T-helper 1 cell (primary cell): ENCODE data around the gene STK11IP.

Experiments used
- DNase-seq, 5 donors: peaks; one replicate each; pipeline ENCODE4 v3.0.0-alpha.2; 2012 to 2020

The STK11IP gene

DNA sequence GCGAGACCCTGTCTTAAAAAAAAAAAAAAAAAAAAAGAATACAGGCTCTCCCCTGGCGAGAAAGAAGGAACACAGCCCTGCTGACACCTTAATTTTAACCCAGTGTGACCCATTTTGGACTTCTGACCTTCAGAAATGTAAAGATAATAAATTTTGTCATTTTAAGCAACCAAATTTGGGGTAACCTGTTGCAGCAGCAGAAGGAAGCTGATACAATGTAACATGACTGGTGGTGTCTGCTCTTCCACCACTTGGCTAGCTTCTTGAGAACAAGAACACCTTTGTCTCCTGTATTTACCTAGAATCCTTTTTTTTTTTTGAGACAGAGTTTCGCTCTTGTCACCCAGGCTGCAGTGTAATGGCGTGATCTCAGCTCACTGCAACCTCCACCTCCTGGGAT lies 6.6 kb upstream of the STK11IP start:
- no peak for DNase-seq

DNA sequence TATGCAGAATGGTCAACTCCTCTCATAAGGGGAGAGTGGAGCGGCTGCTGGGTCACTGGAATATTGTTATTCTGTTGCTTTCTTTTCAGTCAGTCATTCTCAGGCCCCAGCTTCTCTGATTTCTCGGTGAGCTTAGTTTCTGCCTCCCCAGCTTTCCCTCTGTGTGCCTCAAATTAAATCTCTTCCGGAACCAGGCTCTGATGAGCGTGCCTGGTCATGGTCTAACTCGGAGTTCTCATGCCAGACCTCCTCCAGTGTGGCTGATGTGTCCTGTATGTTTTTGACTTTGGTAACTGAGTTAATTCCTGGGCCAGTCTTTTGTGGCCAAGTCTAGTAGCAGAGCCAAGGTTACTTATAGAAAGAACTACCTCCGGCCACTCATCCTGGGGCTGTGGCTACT lies 4.9 kb upstream of the STK11IP start:
- no peak for DNase-seq

DNA sequence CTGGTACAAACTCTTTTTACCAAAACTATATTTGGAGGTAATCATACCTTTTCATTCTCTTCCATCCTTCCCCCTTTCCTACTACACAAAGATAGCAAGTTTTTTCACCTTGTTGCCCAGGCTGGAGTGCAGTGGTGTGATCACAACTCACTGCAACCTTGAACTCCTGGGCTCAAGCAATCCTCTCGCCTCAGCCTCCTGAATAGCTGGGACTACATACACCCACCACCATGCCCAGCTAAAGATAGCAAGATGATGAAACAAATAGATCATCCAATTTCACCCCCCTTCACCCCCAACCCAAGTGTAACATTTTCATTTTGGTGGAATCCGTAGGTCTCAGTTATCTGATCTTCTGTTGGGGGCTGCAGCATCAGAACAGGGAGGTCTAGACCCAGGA lies 4.5 kb upstream of the STK11IP start:
- no peak for DNase-seq

DNA sequence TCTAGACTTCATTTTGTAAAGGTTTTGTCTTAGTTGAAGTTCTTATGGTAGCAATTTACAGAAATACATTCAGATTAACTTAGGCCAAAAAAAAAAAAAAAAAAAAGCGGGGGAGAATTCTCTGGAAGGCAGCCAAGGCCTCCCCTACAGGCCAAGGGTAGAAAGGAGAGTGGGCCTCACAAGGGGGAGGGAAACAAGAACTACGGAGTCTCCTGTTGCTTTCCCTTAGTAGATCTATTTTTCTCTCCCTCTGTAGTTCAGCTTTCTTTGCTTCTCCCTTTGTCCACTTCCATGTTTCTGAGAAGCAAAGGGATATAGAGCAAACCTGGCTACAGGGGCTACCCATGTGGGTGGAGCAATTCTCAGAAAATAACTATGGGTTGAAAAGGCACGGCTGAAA lies 2.4 kb upstream of the STK11IP start:
- no peak for DNase-seq

DNA sequence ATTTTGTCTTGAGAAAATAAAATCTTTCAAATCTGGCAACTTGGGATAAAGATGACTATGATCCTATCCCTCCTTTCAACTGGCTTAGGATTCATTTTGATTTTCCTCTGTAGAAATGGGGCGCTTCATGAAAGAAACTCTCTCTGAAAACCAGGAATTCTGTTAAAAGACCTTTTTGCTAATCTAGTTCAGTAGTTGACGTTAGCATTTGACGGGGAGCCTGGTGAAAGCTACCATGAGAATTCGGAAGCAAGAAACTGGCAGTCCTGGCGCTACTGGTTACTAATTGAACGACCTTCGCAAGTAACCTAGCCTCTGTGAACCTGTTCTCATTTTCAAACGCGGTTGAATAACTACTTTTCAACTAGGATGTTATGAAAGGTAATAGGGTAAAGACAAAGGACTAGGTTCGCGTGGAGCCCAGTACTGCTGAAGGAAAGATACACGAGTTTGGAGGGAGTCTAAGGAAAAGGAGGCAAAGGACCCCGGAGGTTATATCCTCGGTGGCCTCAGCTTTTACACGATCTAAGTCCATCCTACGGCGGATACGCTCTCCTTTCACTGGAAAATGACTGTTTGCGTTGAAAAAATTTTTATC lies 604 bp upstream of the STK11IP start:
- DNase-seq: no peak

DNA sequence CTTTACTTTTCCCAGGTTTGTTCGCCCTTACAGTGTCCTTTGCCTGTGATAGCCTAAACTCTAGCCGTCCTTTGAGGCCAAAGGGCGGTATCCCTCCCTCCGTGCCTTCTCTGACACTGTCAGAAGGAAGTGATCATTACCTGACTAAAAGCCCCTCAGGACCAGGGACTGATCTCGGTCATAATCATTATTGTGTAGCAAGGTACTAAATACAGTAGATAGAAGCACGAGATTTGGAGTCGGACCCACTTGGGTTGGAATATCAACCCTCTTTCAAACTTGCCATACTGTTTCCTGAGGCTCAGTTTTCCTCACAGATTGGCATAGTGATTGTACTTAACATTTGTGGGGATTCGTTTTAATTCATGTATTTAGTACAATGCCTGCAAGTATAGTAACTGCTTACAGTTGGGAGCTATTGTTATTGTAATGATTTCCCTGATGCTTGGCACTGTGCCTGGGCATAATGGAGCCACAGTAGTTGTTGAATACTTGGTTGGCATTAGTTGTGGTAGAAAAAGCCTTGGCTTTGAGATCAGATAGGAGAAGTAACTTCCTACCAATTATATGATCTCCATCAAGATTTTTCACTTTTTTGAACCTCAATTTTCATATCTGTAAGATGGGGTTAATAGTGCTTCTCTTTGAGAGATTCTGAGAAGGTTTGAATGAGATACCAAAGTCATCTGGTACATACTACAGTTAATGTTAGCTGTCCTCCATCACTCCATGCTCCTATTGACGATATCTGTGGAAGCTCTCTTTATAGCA lies 836 bp downstream of the STK11IP start:
- DNase-seq: no peak

DNA sequence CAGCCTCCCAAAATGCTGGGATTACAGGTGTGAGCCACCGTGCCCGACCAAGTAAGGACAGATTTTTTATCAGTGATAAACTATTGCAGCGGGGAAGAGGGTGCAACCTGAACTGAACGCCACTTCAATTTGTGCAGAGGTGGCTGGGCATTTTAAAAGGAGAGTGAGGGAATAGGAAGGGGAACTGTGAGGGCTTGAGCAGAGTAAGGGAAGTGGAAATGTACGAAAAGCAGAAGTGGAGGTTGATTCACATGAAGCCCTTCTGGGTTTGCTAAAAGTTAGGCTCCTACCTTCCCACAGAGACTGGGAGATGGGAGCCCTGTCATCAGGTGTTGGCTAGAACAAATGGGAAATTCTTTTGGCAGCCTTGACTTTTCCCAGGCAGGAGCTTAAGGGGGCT lies 6.1 kb downstream of the STK11IP start:
- no peak for DNase-seq

DNA sequence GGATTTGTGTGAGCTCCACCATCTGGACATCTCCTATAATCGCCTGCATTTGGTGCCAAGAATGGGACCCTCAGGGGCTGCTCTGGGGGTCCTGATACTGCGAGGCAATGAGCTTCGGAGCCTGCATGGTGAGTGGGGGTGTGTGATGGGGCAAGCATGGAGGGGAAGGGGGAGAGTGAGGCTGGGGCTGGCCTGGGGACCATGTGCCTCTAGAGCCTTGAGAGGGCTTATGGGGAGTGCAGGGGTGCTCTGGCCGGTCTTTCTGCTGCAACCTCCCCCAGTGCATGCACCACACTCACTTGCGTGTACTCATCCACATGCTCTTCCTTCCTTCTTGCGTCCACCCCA lies 7.9 kb downstream of the STK11IP start:
- no peak for DNase-seq

DNA sequence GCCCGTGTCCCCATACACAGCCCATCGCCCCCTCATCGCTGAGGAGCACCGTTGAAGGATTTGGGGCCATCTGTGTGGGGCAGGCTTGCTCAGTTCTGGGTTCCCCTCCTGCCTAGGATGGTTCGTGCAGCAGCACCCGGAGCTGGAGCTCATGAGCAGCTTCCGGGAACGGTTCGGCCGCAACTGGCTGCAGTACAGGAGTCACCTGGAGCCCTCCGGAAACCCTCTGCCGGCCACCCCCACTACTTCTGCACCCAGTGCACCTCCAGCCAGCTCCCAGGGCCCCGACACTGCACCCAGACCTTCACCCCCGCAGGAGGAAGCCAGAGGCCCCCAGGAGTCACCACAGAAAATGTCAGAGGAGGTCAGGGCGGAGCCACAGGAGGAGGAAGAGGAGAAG lies 10.3 kb downstream of the STK11IP start:
- DNase-seq: no peak

DNA sequence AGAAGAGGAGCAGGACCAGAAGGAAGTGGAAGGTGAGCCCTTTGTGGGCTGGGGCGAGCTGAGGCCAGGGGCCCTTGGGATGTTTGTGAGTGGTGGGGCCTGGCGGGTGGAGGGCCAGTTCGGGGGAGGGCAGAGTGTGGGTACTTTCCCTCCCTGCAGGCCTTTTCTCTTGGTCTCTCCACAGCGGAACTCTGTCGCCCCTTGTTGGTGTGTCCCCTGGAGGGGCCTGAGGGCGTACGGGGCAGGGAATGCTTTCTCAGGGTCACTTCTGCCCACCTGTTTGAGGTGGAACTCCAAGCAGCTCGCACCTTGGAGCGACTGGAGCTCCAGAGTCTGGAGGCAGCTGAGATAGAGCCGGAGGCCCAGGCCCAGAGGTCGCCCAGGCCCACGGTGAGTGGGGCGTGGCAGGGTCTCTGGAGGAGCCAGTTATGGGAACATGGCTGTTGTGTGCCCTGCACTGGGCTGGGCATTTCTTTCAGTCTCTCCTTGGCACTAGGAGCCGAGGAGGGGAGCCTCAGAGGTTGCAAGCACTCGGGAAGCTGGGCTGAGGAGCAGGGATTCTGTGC lies 10.8 kb downstream of the STK11IP start:
- no peak for DNase-seq

DNA sequence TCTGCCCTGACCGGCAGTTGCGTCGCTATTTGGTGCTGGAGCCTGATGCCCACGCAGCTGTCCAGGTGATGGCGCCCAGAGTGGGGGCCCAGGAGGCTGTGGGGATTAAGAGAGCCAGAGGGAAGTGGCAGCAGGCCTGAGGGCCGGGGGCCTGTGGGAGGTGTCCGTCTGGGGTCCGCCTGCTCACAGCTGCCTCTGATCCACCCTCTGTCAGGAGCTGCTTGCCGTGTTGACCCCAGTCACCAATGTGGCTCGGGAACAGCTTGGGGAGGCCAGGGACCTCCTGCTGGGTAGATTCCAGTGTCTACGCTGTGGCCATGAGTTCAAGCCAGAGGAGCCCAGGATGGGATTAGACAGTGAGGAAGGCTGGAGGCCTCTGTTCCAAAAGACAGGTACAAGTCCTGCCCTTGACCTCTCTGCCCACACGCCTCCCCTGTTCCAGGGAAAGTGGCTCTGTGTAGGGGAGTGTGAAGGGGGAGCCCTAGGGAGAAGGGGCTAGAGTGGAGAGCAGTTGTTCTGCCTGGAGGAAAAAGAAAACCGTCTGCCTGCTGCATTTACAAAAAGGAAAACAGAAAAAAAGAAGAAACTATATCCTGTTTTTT lies 11.6 kb downstream of the STK11IP start:
- DNase-seq: no peak

DNA sequence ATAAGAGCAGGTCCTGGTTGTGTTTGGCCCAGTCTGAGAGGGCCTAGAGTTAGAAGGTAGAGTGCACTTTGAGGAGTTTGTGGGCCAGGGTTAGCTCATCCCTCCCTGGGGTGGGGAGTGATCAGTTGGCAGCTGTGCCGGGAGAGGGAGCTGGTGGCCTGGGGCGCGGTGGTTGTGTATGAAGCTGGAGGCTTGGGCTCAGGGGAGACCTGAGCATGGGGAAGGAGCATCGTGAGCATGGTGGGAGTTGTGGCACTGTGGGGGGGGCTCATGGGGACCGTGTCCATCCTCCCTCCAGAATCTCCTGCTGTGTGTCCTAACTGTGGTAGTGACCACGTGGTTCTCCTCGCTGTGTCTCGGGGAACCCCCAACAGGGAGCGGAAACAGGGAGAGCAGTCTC lies 13.6 kb downstream of the STK11IP start:
- DNase-seq: no peak

DNA sequence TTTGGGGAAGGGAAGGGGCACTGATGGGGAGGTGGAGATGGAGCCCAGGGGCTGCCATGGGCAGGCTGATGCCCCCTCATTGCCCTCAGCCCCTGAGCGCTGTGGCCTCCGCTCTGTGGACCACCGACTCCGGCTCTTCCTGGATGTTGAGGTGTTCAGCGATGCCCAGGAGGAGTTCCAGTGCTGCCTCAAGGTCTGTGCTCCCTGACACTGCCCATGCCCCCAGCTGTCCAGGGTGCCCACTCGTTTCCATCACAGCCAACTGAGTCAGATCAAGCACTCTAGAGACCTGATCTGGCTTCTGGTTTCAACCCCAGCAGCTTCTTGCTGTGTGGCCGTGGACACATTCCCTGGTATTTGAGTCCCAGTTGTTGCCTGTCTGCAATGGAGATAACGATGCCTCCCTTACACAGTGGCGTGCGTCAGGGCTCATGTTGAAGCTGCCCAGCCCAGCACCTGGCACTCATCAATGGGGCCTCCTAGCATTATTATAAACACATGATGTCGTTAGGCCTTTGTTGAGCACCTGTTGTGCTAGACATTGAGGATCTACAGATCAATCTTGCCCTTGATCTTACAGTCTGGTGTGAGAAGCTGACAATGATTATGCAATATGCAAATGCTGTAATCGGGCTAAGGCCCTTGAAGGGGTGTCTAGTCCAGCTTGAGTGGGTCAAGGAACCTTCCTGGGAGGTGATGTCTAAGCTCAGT lies 14.4 kb downstream of the STK11IP start:
- no peak for DNase-seq

DNA sequence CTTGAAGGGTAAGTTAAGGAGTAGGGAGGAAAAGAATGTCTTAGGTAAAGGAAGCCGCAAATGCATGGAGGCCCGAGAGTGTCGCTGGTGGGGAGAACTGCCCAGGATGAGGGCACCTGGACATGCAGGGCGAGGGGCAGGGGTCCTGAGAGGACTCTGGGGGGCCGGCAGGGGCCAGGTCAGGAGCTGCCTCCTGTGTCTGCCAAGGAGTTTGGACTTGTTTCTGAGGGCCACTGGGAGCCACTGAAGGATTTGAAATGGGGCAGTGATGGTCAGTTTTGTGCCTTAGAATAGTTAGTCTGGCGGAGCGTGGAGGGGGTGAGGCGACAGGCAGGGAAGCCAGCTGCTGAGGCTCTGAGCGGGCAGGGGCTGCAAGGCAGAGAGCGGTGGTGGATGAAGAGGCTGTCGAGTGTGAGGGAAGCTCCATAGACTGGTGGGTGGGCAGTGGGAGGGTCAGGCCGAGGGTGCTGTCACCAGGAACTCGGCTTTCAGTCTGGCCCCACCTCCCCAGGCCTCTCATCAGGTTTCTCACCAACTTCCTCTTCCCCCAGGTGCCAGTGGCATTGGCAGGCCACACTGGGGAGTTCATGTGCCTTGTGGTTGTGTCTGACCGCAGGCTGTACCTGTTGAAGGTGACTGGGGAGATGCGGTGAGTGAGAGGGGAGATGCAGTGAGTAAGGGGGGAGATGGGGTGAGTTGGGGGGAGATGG lies 15.1 kb downstream of the STK11IP start:
- no peak for DNase-seq

DNA sequence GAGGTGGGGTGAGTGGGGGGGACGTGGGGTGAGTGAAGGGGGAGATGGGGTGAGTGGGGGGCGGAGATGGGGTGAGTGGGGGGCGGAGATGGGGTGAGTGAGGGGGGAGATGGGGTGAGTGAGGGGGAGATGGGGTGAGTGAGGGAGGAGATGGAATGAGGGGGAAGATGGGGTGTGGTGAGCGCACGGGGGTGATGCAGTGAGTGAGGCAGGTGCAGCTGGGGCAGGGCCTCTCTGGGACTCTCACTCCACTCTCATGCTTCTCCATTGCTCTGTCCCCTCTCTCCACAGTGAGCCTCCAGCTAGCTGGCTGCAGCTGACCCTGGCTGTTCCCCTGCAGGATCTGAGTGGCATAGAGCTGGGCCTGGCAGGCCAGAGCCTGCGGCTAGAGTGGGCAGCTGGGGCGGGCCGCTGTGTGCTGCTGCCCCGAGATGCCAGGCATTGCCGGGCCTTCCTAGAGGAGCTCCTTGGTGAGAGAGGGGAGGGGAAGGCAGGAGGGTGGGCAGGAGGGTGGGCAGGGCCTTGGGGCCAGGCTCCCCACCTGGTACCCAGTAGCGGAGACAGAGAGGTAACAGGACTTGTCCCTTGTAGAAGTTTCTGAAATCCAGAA lies 15.9 kb downstream of the STK11IP start:
- DNase-seq: no peak

DNA sequence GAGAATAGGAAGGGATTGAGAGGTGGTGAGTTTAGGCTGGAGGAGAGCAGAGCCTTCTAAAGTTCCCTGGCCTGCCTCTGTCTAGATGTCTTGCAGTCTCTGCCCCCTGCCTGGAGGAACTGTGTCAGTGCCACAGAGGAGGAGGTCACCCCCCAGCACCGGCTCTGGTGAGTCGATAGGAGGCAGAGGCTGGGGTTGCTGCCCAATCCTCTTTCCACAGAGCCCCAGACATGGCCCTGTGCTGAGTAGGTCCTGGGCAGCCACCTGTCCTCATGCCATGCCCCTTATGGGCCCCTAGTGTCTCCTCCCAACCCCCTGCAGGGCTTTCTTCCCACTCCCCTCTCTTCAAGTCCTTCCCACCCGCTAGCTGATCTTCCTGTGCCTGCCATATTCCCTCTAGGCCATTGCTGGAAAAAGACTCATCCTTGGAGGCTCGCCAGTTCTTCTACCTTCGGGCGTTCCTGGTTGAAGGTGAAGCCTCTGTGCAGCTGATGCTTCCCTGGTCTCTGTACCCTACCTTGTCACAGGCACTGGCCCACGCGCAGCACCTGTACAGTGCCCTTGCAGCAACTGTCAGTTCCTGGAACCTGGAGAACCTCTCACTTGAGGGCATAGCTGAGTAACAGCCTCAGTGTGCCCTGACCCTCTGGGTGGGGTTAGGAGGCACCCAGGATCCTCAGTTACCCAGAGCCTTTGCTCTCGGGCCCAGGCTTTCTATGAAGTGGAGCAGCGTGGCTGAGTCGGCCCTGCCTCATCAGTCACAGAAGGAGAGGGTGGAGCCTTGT lies 16.6 kb downstream of the STK11IP start:
- DNase-seq: no peak

DNA sequence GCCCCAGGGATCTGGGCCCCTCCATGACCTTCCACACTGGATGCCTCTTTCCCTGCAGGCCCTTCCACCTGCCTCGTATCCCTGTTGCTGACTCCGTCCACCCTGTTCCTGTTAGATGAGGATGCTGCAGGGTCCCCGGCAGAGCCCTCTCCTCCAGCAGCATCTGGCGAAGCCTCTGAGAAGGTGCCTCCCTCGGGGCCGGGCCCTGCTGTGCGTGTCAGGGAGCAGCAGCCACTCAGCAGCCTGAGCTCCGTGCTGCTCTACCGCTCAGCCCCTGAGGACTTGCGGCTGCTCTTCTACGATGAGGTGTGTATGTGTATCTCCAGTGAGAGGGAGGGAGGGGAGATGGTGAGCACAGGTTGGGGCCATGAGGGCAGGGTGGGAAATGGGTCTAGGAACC lies 17.4 kb downstream of the STK11IP start:
- DNase-seq: no peak

DNA sequence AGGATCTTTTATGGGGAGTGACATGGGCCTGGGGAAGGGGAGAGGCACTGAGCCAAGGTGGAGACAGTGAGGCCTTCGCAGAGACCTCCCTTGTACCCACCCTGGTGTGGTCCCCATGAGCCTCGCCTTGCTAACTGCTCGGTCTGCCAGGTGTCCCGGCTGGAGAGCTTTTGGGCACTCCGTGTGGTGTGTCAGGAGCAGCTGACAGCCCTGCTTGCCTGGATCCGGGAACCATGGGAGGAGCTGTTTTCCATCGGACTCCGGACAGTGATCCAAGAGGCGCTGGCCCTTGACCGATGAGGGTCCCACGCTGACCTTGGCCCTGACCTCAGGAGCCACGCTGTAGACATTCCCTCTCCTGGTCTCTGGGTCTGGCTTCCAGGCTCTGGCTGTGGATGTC lies 18.2 kb downstream of the STK11IP start:
- DNase-seq: no peak

DNA sequence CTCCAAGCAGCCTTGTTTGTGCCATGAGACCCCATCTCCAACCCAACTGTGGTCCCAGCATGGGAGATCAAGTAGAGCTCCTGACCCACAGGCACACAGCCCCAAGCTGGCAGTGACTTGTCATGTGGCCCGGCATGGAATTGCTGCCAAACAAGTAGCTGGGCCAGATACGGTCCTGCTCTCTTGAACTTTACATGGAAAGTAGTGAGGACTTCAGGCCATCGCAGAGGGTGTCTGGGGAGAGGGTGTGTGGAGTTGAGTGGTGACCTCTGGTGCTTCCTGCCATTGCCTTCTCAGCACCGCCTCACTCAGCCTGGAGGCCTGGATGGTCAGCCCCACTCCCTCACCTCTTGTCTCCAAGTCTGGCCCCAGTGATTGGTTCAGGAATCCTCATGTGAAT lies 18.9 kb downstream of the STK11IP start:
- no peak for DNase-seq

DNA sequence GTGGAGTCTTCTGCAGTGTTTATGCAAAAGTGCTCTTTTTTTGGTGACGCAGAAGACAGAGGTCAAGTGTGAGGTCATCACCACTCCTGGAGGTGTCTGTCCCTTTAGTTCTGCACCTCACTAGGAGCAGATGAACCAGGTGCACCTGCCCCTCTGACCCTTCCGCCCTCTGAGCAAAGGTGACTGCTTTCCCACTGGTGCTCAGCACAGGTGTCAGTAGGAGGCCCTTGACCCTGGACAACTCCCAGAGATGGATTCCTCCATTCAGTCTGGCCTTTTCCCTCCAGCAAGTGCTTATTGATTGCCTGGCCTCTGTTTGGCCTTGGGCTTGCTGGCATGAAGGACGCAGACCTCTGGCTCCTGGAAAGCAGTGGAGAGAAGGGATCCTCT lies 21.1 kb downstream of the STK11IP start:
- DNase-seq: no peak

DNA sequence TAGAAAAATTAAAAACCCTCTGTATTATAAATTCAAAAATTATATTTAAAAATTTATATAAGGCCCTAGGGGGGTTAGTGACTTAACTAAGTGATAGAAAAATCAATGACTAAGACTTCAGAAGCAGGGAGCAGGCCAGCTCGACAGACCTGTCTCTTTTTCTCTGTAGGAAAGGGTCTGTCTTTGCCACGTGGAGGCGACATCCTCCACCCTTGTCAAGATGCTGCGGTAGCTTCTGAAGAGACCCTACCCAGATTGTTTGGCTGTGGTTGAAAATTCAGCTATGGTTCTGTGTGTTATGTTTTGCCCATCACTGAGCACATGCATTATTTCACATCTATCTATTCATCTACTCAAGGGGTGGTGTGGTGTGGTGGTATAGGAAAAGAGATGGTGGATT lies 21.6 kb downstream of the STK11IP start:
- DNase-seq: no peak

DNA sequence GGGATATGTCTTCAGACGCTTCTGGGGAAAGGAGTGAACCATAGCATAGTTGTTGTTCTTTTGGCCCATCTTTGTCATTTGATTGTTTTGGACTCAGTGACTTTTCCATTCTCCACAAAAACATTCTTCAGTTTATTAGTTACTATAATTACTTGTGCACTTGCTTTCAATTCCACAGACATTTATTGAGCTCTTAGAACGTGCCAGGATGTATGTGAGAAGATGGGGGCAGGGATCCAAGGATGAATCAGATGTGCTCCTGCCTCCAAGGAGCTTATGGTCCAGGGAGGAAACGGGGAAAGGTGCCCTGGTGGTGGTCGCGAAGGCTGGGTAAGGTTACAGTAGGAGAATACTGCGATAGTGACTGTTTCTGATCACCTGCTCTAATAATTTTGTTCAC lies 22.9 kb downstream of the STK11IP start:
- no peak for DNase-seq
